Dermis microvascular lymphatic vessel endothelial cell (primary cell): ENCODE results near the gene VAV1. TPM values are rescaled to one million over a fixed set of nuclear protein-coding genes. Genes with fewer than 3 reads are reported as not detected.

Experiments
- DNase-seq, 2 donors: peaks; one replicate each; pipeline versions ENCODE4 v3.0.0 to v3.0.0-alpha.2; 2010; ENCODE audit warnings: low read depth in 2 of 2
- total RNA-seq: library from RNA; depleted of rRNA; stranded (reverse); fragments of >200 nt; gene quantifications from 2 replicates; pipeline ENCODE4 v1.2.1, GENCODE V29; 2014

The VAV1 gene, protein sequence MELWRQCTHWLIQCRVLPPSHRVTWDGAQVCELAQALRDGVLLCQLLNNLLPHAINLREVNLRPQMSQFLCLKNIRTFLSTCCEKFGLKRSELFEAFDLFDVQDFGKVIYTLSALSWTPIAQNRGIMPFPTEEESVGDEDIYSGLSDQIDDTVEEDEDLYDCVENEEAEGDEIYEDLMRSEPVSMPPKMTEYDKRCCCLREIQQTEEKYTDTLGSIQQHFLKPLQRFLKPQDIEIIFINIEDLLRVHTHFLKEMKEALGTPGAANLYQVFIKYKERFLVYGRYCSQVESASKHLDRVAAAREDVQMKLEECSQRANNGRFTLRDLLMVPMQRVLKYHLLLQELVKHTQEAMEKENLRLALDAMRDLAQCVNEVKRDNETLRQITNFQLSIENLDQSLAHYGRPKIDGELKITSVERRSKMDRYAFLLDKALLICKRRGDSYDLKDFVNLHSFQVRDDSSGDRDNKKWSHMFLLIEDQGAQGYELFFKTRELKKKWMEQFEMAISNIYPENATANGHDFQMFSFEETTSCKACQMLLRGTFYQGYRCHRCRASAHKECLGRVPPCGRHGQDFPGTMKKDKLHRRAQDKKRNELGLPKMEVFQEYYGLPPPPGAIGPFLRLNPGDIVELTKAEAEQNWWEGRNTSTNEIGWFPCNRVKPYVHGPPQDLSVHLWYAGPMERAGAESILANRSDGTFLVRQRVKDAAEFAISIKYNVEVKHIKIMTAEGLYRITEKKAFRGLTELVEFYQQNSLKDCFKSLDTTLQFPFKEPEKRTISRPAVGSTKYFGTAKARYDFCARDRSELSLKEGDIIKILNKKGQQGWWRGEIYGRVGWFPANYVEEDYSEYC
- total RNA-seq: under 0.01 and 0.13 TPM in 2 replicates

DNA sequence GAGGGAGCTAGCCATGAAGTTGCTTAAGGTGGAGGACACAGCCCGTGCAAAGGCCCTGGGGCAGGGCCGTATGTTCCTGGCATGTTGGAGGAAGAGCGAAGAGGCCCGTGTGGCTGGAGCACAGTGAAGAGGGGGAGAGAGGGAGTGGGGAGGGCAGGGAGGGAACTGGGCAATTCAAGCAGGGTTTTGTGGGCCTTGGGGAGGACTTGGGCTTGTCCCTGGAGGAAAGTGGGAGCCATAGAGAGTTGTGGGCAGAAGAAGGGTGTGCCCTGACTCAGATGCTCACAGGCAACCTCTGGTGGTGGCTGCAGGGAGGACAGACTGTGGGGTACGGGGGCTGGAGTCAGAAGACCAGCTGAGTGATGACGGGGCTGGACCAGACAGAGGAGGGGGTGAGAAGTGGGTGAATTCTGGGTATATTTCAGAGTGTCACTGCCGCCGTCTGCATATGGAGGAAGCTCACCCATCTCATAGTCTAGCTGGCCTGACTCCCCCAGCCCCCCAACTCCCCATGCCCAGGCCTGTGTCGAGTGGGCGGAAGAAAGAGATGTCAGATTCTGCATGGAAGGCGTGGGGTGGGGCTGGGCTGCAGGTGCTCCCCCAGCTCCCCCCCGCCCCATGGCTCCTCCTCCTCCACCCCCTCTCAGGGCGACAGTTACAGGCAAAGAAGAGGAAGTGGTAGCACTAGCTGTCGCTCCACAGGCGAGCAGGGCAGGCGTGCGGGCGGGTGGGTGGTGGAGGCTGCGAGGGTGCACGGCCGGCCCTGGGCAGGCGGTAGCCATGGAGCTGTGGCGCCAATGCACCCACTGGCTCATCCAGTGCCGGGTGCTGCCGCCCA is at the start of gene VAV1:
VAV1 (plus strand) TSS at position 681 of the 838 bp plus-strand sequence; CDS start at position 781, 100 bp downstream.
- DNase-seq: no peak

DNA sequence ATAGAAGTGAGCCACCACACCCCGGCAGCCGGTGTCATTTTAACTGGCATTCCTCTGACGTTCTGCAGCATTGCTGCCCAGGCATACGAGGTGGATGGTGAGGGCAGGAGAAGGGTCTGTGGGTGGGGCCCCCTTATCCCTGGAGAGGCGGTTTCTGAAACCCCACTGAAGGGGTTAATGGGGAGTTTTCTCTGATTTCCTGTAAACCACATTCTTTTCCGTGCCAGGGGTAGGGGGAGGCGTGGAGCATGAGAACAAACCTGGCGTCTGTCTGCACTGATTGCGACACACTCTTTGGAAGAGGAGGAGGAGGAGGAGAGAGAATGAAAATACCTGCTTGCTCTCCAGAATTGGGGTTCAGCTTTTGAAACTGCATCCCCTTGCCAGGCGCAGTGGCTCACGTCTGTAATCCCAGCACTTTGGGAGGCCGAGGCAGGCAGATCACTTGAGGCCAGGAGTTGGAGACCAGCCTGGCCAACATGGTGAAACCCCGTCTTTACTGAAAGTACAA is 49.3 kb upstream of the VAV1 start:
- DNase-seq: peak in 1 of 2 donors; percentile 24

DNA sequence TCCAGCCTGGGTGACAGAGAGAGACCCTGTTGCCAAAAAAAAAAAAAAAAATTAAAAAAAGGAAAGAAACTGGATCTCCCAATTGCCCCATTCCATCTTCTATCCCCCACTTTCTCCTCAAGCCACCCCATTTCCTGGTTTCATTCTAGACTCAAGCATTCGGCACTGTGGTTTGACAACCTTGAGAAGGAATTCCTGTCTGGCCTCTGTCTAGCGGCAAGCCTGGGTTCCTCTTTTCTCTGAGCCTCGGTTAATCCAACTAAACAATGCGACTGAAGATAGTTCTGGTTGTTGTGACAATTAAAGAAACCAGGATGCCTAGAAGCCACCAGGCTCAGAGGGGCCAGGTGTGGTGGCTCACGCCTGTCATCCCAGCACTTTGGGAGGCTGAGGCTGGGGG is 48.8 kb upstream of the VAV1 start:
- no peak for DNase-seq

DNA sequence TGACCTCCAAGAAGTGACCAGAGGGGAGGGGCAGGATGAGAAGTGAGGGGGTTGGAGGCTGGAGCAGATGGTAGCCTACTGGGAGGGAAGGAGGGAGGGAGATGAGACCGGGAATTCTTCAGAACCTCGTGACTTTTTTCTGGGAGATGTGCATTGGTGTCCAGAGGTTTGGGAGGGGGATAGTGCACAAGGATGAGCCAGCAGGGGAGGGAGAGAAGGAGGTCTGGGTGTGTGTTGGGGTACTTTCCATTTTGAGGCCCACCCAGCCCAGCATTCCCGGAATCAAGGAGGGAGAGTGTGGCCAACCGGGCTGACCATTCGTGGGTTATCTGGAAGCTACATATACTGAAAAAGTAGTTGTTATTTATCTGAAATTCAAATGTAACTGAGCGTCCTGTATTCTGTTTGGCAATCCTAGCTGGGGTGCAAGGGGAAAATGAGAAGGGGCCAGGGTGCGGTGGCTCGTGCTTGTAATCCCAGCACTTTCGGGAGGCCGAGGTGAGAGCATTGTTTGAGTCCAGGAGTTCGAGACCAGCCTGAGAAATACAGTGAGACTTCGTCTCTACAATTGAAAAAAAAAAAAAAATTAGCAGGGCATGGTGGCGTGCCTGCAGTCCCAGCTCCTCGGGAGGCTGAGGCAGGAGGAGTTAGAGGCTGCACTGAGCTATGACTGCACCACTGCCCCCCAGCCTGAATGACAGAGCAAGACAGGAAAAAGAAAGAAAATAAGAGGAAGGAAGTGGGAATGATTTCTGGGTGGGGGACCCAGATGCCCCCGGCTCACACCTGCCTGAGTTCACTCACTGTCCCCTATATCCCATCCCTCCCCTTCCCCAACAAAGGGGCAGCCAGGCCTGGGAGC is 47.6 kb upstream of the VAV1 start:
- no peak for DNase-seq

DNA sequence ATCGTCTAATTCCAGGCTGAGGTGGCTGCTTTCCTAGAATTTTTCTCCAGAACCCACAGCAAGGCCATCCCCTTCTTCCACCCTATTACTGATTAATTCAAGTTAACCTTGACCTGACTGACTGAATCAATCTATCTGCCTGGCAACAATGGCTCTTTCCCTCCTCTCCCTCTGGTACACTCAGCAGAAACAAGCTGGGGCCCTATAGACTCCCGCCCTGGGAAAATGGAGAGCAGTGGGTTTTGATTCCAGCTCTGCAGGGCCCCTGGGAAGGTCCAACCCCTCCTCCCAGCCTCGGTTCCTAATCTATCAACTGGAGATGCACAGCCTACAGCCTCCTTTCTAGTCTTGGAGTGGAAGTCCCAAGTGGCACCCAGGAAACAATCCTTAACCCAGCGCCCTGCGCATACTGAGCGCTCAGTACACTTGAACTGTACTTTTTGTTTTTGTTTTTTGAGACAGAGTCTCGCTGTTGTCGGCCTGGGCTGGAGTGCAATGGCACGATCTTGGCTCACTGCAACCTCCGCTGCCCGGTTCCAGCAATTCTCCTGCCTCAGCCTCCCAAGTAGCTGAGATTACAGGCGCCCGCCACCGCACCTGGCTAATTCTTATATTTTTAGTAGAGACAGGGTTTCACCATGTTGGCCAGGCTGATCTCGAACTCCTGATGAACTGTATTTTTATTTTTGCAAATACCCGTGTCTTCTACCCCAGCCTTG is 46.8 kb upstream of the VAV1 start:
- no peak for DNase-seq

DNA sequence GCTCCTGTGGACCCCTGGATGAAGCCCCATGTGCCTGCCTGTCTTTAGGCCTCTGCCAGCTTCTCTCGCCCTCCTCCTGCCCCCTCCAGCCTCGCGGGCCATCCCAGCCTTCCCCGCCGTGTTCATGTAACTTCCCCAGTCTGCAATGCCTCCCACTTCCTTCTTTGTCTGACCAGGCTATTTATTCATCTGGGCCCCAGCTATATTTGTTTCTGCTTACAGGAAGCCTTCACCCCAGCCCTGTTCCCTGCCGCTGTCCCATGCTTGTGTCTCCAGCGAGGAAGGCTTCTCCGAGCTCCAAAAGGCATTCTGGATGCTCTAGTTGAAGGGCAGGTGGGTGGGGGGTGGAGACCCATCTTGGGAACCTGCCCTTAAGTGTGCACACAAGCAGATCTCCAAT is 44.2 kb upstream of the VAV1 start:
- peak in 1 of 2 donors; percentile 49 for DNase-seq

DNA sequence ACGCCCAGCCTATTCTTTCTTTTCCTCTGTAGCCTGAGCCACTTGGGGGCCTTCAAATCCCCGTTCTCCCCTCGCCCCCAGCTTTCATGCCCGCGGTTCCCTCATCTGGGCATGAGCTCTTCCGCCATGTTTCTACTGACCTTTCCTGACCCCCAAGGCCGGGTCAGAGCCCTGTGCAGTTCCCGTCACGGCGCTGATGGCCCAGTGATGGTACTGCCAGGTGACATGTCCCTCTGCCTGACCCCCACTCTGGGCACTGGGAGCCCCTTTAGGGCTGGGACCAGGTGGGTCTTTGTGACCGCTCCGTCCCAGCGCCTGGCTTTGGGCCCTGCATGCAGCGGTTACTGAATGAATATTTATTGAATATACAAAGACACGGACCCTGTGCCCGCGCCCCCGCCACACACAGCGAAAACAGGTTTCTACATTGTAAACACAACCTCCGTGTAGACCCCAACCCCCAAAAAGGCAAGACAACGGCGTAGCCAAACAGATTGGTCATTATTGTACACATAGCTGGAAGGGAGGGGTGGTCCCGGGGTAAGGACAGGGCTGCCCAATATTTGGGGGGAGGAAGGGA is 42.8 kb upstream of the VAV1 start:
- no peak for DNase-seq

DNA sequence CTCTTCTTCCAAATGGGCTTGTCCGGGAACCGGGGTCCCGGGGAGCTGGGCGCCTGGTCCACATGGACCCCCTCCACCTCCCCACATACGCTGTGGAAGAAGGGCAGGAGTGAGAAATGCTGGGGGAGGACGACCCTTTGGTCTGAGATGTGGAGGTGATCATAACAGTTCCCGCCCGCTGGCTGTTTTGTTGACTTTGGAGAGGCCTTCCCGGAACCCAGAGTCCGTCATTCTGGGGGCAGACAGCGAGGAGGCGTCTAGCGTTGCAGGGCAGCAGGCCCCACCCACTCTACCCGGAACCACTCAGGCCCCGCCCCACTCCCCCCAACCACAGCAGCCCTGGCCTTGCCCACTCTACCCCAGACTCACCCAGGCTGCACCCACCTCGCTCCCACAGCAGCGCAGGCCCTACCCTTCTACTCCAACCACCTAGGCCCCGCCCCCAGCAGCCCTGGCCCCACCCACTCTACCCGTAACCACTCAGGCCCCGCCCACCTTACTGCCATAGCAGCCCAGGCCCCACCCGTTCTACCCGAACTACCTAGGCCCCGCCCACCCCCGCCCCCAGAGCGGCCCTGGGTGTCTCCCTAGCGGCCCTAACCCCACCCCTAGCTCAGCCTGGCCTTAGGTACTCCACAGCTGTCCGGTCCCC is 42.2 kb upstream of the VAV1 start:
- DNase-seq: peak in 1 of 2 donors; percentile 38

DNA sequence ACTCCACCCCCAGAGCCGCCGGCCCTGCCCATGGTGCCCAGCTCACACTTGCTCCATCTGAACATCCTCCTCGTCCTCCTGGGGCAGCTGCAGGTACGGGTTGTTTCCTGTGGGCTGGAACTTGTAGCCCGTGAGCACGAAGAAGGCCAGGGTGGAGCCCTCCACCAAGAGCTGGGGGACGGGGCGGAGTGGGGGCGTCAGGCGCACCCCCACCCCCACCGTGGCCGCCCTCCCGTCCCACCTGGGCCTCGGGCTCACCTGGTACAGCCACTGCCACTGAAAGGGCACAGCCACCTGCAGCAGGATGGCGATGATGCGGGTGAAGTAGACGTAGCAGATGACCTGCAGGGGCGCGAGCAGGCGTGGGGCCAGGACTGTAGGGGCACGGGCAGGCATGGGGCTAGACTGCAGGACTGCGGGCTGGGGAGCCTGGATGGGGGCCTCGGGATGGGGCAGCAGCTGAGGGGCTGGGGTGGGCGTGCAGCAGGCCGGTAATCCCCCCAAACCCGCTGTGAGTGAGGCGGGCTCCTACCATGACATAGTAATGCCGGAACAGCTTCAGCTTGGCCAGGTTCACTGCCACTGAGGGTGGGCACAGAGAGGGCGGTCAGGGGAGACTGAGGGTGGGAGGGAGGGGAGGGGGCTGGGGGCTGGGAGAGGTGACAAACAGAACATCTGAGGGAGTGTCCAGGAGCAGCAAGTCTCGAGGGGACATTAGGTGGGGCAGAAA is 41.4 kb upstream of the VAV1 start:
- DNase-seq: no peak

DNA sequence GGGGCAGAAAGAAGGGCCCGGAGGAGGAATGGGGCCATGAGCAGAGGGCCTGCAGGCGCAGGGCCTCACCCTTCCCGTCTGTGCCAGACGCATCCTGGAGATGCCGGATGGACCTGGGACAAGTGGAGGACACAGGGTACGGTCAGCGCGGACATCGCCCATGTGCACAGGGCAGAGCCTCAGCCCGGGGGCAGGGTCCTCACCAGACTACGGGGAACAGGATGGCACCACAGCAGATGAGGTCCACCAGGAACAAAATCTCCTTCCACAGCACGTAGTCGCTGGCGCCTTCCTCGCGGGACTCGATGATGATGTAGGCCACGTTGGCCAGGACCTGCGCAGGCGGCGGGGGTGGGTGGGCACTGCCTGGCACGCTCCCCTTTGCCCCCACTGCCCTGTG is 40.7 kb upstream of the VAV1 start:
- DNase-seq: no peak

DNA sequence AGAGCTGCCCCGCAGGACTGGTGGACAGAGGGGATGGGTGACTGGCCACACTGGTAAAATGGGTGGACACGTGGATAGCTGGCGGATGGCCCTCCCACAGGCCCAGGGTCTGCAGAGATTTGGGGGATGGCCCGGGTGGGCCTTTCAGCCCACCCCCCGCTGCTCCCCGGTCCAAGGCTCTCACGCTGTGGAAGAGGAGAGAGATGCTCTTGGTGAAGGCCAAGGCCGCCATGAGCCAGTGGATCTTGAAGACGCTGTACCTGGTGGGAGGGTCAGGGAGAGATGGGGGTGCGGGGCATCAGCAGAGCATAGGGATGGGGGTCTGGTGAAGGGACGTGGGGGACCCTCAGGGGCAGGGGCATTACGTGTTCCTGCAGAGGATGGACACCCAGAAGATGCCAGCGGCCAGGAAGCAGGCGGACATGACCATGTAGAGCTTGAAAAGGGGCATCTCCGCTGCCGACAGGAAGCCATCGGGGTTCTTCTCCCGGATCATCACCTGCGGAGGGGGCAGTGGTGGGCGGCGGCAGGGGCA is 39.6 kb upstream of the VAV1 start:
- DNase-seq: no peak

DNA sequence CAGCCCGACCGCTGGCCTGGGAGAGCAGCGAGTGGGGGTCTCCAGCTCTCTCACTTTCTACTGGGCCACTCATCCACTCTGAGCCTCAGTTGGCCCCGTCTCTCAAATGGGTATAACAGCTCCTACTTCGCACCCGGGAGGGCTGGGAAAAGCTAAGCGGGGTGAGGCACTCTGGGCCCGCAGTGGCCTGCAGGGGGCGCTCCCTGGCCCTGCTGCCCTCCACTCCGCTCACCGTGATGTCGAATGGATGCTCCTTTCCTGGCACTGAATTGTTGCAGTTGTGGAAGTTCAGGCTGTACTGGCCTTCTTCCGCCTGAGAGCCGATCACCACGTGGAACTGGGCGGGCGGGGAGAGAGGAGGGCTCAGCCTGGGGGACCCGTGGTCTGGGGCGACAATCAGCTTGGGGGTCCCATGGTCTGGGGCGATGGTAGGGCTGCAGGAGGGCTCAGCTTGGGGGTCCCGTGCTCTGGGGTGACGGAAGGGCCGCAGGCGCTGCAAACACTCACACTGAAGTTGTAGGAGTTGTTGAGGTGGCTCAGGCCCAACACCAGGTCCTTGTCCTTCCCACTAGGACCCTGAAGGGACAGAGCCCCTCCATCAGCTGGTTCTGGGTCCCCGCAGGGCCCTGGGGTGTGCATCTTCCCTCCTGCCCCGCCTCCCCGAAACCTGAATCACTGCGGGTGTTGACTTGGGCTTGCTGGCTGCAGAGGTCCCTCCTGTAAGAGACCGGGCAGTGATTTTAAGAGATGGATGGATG is 39.0 kb upstream of the VAV1 start:
- DNase-seq: no peak

DNA sequence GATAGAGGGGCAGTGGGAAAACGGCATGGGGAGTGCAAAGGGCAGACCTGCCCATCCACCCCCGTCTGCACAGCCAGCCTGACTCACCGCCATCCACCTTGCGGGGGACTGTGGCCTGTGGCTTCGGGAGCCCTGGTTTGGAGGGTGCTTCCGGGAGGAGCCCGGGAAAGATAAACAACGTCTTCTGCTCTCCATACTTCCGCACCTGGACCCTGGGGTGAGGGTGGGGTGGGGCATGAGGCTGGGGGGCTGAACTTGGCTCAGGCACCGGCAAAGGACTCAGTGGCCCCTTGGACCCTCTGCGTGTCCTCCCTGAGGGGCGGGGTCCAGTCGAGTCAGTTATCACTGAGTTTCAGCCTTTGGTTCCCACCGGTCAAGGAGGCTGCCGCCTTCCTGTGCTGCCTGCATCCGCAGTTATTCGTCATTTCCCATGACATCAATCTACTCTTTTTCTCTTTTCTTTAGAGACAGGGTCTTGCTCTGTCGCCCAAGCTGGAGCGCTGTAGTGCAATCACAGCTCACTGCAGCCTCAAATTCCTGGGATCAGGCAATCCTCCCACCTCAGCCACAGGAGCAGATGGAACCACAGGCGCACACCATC is 38.3 kb upstream of the VAV1 start:
- peak in 1 of 2 donors; percentile 74 for DNase-seq

DNA sequence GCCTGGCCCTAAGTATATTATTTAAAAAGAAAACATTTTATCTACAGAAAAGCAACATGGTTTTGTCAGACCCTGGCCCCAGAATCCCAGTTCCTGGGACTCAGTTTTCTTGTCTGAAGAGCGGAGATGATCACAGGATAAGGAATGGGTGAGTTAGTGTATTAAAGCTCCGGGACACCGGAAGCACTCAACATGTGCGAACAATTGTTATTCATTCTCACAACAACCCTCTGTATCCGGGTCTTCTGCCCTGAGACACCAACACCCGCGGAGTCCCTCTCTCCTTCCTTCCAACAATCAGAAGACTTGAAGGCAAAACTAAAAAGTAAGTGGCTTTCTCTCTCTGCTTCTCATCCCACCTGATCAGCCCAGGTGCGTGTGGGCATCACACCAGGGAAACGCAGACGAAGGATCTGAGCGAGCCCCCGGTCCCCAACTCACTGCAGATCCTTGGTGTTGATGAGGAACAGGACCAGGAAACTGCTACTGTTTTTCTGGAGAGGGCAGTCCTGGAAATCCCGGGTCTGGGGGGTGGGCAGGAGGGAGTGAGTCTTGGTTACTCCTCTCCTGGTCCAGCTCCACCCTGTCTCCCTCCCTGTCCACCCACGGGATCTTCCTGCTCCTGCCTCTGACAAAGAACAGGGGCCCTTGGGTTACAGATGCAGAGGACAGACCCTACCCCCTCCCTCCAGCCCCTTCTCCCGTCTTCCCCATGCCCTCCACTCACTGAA is 37.2 kb upstream of the VAV1 start:
- peak in 1 of 2 donors; percentile 77 for DNase-seq

DNA sequence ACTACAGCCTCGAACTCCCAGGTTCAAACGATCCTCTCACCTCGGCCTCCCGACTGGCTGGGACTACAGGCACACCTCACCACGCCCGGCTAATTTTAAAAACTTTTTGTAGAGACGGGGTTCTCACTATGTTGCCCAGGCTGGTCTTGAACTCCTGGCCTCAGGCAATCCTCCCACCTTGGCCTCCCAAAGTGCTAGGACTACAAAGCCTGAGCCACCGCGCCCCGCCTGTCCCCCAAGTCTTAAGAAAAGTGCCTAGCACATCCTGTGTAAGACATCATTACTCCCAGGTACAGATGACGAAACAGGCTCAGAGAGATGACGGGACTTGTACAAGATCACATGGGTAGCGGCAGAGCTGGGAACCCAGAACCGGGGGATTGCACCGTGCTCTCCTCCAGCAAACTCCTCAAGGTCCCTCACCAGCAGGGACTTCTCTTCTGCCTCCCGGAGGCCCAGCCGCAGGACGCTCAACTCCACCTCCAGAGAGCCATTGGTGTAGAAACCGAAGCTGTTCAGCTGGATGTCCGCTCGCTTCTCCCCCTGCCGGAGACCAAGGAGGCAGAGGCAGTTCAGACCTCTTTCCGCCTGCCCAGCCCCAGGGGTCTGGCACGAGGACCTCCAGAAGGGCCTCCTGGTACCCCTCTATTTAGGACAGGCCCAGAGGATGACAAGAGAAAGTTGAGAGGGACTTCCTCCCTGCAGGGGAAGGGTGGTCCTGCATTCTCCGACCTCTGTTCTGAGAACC is 36.2 kb upstream of the VAV1 start:
- DNase-seq: peak in 1 of 2 donors; percentile 89
